Caco-2 (cell line): ENCODE results near the gene GIMAP4. TPM values are rescaled to one million over a fixed set of nuclear protein-coding genes. Genes with fewer than 3 reads are reported as not detected.

Experiments used
- BruUV-seq: library from RNA; stranded (reverse); fragments of 400-500 nt; replicated peaks from 2 replicates; lab custom pipeline; 2021; lab: Mats Ljungman, UMichigan
- CTCF ChIA-PET: fragments of 300-600 bp; sonication (Branson Sonifier 250); formaldehyde crosslinking; loops from one replicate; lab custom pipeline; 2022; ENCODE audit warnings: antibody characterized with exemption; lab: Charles Lee
- POLR2A ChIA-PET: fragments of 300-600 bp; sonication (Branson Sonifier 250); formaldehyde crosslinking; loops from one replicate; lab custom pipeline; 2022; ENCODE audit warnings: antibody characterized with exemption; lab: Charles Lee
- DNase-seq, 2 experiments: peaks; one replicate each; pipeline versions ENCODE4 v3.0.0 to v3.0.0-alpha.2; 2020 to 2022
- H3K27me3 ChIP-seq: replicated peaks from 2 replicates; pipeline ENCODE4 v1.6.0; 2011; ENCODE audit warnings: low read length; ENCODE audit not compliant: control insufficient read depth, insufficient read depth
- H3K36me3 ChIP-seq: 2 replicates; pipeline ENCODE4 v1.5.1; 2011; ENCODE audit warnings: low read length; ENCODE audit not compliant: control insufficient read depth, insufficient read depth
- H3K4me1 ChIP-seq: fragments of 250-450 bp; sonication (Bioruptor Pico); 2 replicates; pipeline ENCODE4 v1.5.1; 2020; ENCODE audit warnings: mild to moderate bottlenecking
- H3K4me3 ChIP-seq: 2 replicates; pipeline ENCODE4 v1.5.1; 2011; ENCODE audit warnings: low read depth, mild to moderate bottlenecking, control low read depth, low read length
- H3K9me3 ChIP-seq: fragments of 250-450 bp; sonication (Bioruptor Pico); 2 replicates; pipeline ENCODE4 v1.5.1; 2020; ENCODE audit warnings: mild to moderate bottlenecking, moderate library complexity
- H3K27ac Mint-ChIP-seq: one replicate; pipeline ENCODE4 v1.8.0; 2022; ENCODE audit warnings: mixed read lengths; ENCODE audit not compliant: unreplicated experiment
- H3K27me3 Mint-ChIP-seq: one replicate; pipeline ENCODE4 v1.8.0; 2022; ENCODE audit warnings: mixed read lengths; ENCODE audit not compliant: insufficient read depth, unreplicated experiment
- H3K36me3 Mint-ChIP-seq: one replicate; pipeline ENCODE4 v1.8.0; 2022; ENCODE audit warnings: mild to moderate bottlenecking, mixed read lengths; ENCODE audit not compliant: insufficient read depth, unreplicated experiment
- H3K4me1 Mint-ChIP-seq: one replicate; pipeline ENCODE4 v1.8.0; 2022; ENCODE audit warnings: low read depth, mixed read lengths; ENCODE audit not compliant: unreplicated experiment
- H3K4me3 Mint-ChIP-seq: one replicate; pipeline ENCODE4 v1.8.0; 2022; ENCODE audit warnings: mild to moderate bottlenecking, moderate library complexity, mixed read lengths; ENCODE audit not compliant: unreplicated experiment
- H3K9me3 Mint-ChIP-seq: one replicate; pipeline ENCODE4 v1.8.0; 2022; ENCODE audit warnings: mixed read lengths; ENCODE audit not compliant: unreplicated experiment
- intact Hi-C: fragments of 100-400 bp; cut with micrococcal nuclease; formaldehyde crosslinking; loops from one replicate; pipeline ENCODE4 v1.10.0; 2022; ENCODE audit not compliant: unreplicated experiment
- total RNA-seq: library from RNA; stranded (reverse); gene quantifications from 2 replicates; pipeline ENCODE4 v1.2.3, GENCODE V29; 2022
- TF ChIP-seq, protein P1 (sequence below), 2 experiments: fragments of 200-600 bp in 1 of 2; IDR thresholded peaks; 1 replicate in 1 of 2; 2 replicates in 1 of 2; pipeline versions ENCODE4 v1.5.1 to v1.8.0; 2011 to 2022; ENCODE audit warnings: antibody characterized with exemption in 1 of 2, control low read depth in 1 of 2, inconsistent platforms in 1 of 2, low read depth in 1 of 2, low read length in 1 of 2, mild to moderate bottlenecking in 1 of 2, moderate library complexity in 1 of 2; ENCODE audit not compliant: insufficient read depth in 1 of 2, severe bottlenecking in 1 of 2, unreplicated experiment in 1 of 2

GIMAP4 gene
- total RNA-seq, 1 experiment from 2014 or later = not detected

DNA sequence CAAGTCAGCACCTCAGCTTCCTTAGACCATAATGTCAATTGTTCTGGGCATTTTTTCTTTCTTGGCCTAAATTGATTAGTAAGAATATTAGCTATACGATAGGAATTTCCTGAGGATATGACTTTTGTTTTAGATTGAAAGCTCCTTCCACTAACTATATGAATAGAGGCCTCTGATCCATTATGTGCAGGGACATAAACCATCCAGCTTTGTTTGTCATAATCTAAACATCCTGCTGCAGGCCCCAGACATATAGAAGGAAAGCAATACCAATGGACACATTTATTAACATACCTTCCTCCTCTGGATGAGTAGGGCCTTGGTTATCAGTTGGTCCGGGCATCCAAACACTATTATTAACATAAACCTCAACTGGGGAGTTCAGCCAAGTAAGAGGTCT lies 4.3 kb upstream of the GIMAP4 start:
- H3K27ac Mint-ChIP-seq = no peak overlapping the region
- no peak for DNase-seq
- no TSS peak for BruUV-seq
- H3K27me3 ChIP-seq = no peaks in the 10 kb centered on the region
- intact Hi-C loops = no loop called here
- no peaks in the 10 kb centered on the region for H3K27me3 Mint-ChIP-seq
- H3K9me3 ChIP-seq = peaks cover 6% of the 10 kb centered on the region; the same call in 1 of the 2 replicates
- H3K36me3 Mint-ChIP-seq = no peaks in the 10 kb centered on the region
- H3K4me3 Mint-ChIP-seq = no peak overlapping the region
- POLR2A ChIA-PET = no interaction called here
- no peaks in the 10 kb centered on the region for H3K4me1 Mint-ChIP-seq
- H3K9me3 Mint-ChIP-seq = peaks cover 23% of the 10 kb centered on the region
- no peaks in the 10 kb centered on the region for H3K36me3 ChIP-seq
- H3K4me1 ChIP-seq = no peaks in the 10 kb centered on the region
- H3K4me3 ChIP-seq = no peak overlapping the region
- CTCF ChIA-PET = no interaction called here
- TF ChIP-seq, protein P1, sequence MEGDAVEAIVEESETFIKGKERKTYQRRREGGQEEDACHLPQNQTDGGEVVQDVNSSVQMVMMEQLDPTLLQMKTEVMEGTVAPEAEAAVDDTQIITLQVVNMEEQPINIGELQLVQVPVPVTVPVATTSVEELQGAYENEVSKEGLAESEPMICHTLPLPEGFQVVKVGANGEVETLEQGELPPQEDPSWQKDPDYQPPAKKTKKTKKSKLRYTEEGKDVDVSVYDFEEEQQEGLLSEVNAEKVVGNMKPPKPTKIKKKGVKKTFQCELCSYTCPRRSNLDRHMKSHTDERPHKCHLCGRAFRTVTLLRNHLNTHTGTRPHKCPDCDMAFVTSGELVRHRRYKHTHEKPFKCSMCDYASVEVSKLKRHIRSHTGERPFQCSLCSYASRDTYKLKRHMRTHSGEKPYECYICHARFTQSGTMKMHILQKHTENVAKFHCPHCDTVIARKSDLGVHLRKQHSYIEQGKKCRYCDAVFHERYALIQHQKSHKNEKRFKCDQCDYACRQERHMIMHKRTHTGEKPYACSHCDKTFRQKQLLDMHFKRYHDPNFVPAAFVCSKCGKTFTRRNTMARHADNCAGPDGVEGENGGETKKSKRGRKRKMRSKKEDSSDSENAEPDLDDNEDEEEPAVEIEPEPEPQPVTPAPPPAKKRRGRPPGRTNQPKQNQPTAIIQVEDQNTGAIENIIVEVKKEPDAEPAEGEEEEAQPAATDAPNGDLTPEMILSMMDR (IDR thresholded peaks at IDR 0.05; ENCODE audit: insufficient read depth in 1 of 2, low read depth in 1 of 2, low read length in 1 of 2, severe bottlenecking in 1 of 2, unreplicated experiment in 1 of 2) = no peak

DNA sequence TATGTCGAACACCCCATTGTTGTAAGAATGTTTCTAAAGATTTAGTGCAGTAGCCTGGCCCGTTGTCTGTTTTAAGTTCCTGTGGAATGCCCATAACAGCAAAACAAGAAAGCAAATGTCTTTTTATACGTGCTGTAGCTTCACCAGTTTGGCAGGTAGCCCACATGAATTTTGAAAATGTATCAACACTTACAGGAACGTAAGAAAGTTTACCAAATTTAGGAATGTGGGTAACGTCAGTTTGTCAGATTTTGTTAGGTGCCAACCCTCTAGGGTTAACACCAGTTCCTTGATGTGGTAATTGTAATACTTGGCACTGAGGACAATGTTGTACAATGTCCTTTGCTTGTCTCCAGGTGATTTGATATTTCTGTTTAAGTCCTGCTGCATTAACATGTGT lies 3.2 kb upstream of the GIMAP4 start:
- no TSS peak for BruUV-seq
- intact Hi-C loops = no loop called here
- Histone ChIP-seq H3K4me1 (no peaks in the 10 kb centered on the region), H3K36me3 (no peaks in the 10 kb centered on the region), H3K4me3 (no peak overlapping the region), H3K9me3 (peaks cover 6% of the 10 kb centered on the region; the same call in 1 of the 2 replicates), H3K27me3 (no peaks in the 10 kb centered on the region)
- DNase-seq = no peak
- Mint-ChIP-seq H3K36me3 (no peaks in the 10 kb centered on the region), H3K27me3 (peaks cover 5% of the 10 kb centered on the region), H3K9me3 (peaks cover 23% of the 10 kb centered on the region), H3K27ac (no peak overlapping the region), H3K4me1 (no peaks in the 10 kb centered on the region), H3K4me3 (no peak overlapping the region)
- ChIA-PET CTCF (no interaction called here), POLR2A (no interaction called here)
- TF ChIP-seq, protein P1 (IDR thresholded peaks at IDR 0.05; ENCODE audit: insufficient read depth in 1 of 2, low read depth in 1 of 2, low read length in 1 of 2, severe bottlenecking in 1 of 2, unreplicated experiment in 1 of 2) = no peak

DNA sequence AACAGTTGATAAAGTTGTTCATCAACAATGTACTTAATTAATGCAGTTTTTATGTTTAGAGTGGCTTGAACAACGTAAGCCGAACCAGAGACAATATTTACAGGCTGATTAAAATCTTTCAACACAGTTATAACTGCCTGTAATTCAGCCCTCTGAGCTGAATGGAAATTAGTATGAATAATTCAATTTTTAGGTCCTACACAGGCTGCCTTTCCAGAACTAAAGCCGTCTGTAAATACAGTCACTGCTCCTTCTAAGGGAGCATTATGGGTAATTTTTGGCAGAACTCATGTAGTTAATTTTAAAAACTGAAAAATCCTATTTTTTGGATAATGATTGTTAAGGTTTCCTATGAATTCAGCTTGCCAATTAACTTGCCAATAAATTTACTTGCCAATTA lies 2.6 kb upstream of the GIMAP4 start:
- no peak for DNase-seq
- Mint-ChIP-seq H3K27me3 (peaks cover 9% of the 10 kb centered on the region), H3K27ac (no peak overlapping the region), H3K4me1 (no peaks in the 10 kb centered on the region), H3K9me3 (peaks cover 23% of the 10 kb centered on the region), H3K36me3 (no peaks in the 10 kb centered on the region), H3K4me3 (no peak overlapping the region)
- TF ChIP-seq, protein P1 (IDR thresholded peaks at IDR 0.05; ENCODE audit: insufficient read depth in 1 of 2, low read depth in 1 of 2, low read length in 1 of 2, severe bottlenecking in 1 of 2, unreplicated experiment in 1 of 2) = no peak
- ChIA-PET CTCF (no interaction called here), POLR2A (no interaction called here)
- H3K36me3 ChIP-seq = no peaks in the 10 kb centered on the region
- BruUV-seq = no TSS peak
- no peaks in the 10 kb centered on the region for H3K4me1 ChIP-seq
- peaks cover 6% of the 10 kb centered on the region; the same call in 1 of the 2 replicates for H3K9me3 ChIP-seq
- no peak overlapping the region for H3K4me3 ChIP-seq
- no peaks in the 10 kb centered on the region for H3K27me3 ChIP-seq
- intact Hi-C loops = no loop called here
